ENCODE results near the gene ABCC4. TPM values are rescaled to one million over a fixed set of nuclear protein-coding genes. Genes with fewer than 3 reads are reported as not detected.

Gene ABCC4
- total and polyA plus RNA-seq, 8 donors, result 1.5 to 87.2 (median 29.7) TPM

DNA sequence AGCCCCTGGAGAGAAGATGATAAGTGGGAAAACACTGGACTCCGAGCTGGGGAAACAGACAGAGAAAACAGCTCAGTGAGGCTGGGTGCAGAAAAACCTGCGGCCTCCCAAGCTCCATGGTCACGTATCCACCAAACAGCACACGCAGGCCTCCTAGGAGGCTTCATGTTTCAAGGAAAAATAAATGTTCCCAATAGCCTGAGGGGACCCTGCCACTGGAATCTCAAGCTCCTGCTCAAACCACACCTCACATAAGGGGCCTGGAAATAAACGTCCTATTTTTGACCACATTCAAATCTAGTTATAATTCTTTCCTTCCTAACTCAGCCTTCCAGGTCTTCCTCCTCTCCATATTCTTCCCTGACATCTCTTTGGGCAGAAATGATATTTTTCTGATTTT lies 225.7 kb downstream of the ABCC4 start:
- H3K4me3 ChIP-seq, result no peak overlapping the region
- H3K4me1 ChIP-seq, result no peaks in the 10 kb centered on the region
- no peaks in the 10 kb centered on the region for H3K9me3 ChIP-seq
- no peak for DNase-seq
- no peak overlapping the region for H3K27ac ChIP-seq
- no peaks in the 10 kb centered on the region for H3K27me3 ChIP-seq
- H3K36me3 ChIP-seq, result peaks cover 4 to 52% (median 37%) of the 10 kb centered on the region in 4 donors
- intact Hi-C loops (cut with DNase I; ENCODE audit: low total_unique reads), result no loop called here
- TF ChIP-seq EP300 (IDR thresholded peaks at IDR 0.05) (no peak), POLR2AphosphoS5 (IDR thresholded peaks at IDR 0.05) (no peak), POLR2A (IDR thresholded peaks at IDR 0.05) (no peak), CTCF (IDR thresholded peaks at IDR 0.05) (no peak)
- WGBS, 5 donors, result 88 to 92% (median 91%) methylated on average over 5 of the region's 5 CpGs

DNA sequence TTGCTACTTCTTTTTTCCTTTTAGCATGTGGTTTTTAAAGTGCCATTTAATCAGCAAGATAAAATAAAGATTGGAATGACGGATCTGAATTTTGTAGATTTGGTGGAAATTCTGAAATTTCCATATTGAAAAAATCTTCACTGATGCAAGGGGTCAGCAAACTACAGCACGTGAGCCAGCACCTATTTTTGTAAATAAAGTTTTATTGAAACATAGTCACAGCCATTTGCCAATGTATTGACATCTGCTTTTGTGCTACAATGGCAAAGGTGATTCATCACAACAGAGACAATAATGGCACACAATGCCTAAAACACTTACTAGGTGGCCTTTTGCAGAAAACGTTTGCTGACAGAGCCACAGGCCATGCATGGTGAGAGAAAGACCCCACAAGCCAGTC lies 226.4 kb downstream of the ABCC4 start:
- peaks cover 4 to 59% (median 42%) of the 10 kb centered on the region in 4 donors for H3K36me3 ChIP-seq
- H3K27ac ChIP-seq, result no peak overlapping the region

GRCh38 chr13:95073747-95074311 lies 227.4 kb downstream of the ABCC4 start:
- H3K27me3 ChIP-seq, result no peaks in the 10 kb centered on the region
- no peak for TF ChIP-seq POLR2A (IDR thresholded peaks at IDR 0.05)
- TF ChIP-seq EP300 (IDR thresholded peaks at IDR 0.05), result no peak
- no peak for TF ChIP-seq POLR2AphosphoS5 (IDR thresholded peaks at IDR 0.05)
- TF ChIP-seq CTCF (IDR thresholded peaks at IDR 0.05), result no peak
- H3K27ac ChIP-seq, result no peak overlapping the region
- H3K4me3 ChIP-seq, result no peak overlapping the region
- no peak for DNase-seq
- H3K4me1 ChIP-seq, result no peaks in the 10 kb centered on the region
- 95 to 97% (median 96%) methylated on average over 7 of the region's 7 CpGs for WGBS, 5 donors
- intact Hi-C loops (cut with DNase I; ENCODE audit: low total_unique reads), result no loop called here
- no peaks in the 10 kb centered on the region for H3K9me3 ChIP-seq
- peaks cover 4 to 56% (median 50%) of the 10 kb centered on the region in 4 donors for H3K36me3 ChIP-seq

More for the DNA sequence above, 226.4 kb downstream of the ABCC4 start:
- Histone ChIP-seq H3K4me3 (no peak overlapping the region), H3K4me1 (no peaks in the 10 kb centered on the region), H3K27me3 (no peaks in the 10 kb centered on the region), H3K9me3 (no peaks in the 10 kb centered on the region)
- intact Hi-C loops (cut with DNase I; ENCODE audit: low total_unique reads), result no loop called here
- 86 to 95% (median 87%) methylated on average over 3 of the region's 3 CpGs for WGBS, 5 donors
- no peak for TF ChIP-seq CTCF (IDR thresholded peaks at IDR 0.05)
- TF ChIP-seq POLR2AphosphoS5 (IDR thresholded peaks at IDR 0.05), result no peak
- no peak for TF ChIP-seq EP300 (IDR thresholded peaks at IDR 0.05)
- no peak for TF ChIP-seq POLR2A (IDR thresholded peaks at IDR 0.05)
- no peak for DNase-seq

GRCh38 chr13:95067303-95067702 lies 233.9 kb downstream of the ABCC4 start:
- no peak overlapping the region for H3K4me3 ChIP-seq
- intact Hi-C loops (cut with DNase I; ENCODE audit: low total_unique reads), result no loop called here
- no peaks in the 10 kb centered on the region for H3K27me3 ChIP-seq

More at GRCh38 chr13:95067303-95067702, 233.9 kb downstream of the ABCC4 start:
- WGBS, 5 donors, result 78 to 90% (median 83%) methylated on average over 3 of the region's 3 CpGs
- no peak for TF ChIP-seq POLR2A (IDR thresholded peaks at IDR 0.05)
- TF ChIP-seq POLR2AphosphoS5 (IDR thresholded peaks at IDR 0.05), result no peak
- TF ChIP-seq CTCF (IDR thresholded peaks at IDR 0.05), result no peak
- TF ChIP-seq EP300 (IDR thresholded peaks at IDR 0.05), result no peak
- DNase-seq, result no peak
- Histone ChIP-seq H3K27ac (no peak overlapping the region), H3K36me3 (peaks cover 4 to 46% (median 36%) of the 10 kb centered on the region in 4 donors), H3K4me1 (no peaks in the 10 kb centered on the region), H3K9me3 (no peaks in the 10 kb centered on the region)

All from stomach (tissue), 9 donors.